NCI-H446 (cell line): ENCODE measurements around the gene ERC2.

Source experiments
- DNase-seq, 2 experiments: peaks; one replicate each; lab custom pipeline; 2025; lab: John Stamatoyannopoulos, UW

Gene ERC2

DNA sequence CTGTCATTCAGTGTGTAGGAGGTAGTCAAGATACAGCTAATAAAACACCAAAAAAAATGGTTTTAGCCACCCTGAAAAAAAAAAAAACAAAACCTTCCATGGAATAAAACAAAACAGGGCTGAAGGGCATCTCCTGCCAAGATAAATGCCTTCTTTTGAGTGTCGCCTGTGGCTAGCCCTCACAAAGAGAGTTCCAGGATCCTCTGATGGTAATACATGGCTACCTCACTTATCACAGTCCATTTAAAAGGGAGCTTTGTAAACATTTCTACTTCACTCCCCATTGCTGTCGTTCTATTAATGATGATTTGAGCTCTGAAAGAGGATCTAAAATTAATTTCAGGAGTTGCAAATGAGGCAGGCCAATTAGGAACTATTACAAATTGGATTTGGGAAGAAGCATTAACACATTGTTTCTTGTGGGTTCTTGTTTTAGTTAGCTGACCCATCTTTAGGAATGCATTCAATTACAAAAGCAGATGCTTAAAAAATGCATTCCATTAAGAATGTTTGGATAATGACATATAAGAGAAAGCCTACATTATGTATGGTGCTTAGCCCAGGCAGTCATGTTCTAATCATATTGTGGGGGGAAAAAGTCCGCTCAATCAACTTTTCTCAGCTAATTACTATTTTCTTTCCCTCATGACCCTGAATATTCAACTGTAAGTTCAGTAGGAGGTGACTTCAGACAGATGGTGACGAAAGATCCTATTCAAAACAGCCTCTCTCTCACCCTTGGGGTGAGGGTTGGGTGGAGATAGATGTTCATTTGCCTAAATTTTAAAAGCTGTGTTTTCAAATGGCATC is 726.0 kb downstream of the ERC2 start:
- DNase-seq: no peak

DNA sequence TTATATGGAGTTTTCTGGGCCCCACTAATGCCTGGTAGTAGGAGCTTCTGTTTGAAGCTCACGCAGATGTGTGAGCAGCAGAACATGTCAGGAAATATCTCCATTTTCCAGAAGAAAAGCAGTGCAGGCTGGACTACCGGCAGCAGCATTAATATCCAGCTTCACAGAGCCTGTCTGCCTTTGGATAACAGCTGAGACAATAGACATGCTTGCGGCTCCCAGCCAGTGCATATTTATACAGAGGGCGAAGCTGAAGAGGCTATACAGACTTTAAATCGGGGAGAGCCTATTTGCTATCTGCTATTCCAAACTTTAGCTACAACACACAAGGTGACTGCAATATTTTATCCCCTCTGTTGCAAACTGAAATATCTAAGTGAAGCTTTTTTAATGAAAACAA is 731.1 kb downstream of the ERC2 start:
- DNase-seq: no peak

GRCh38 chr3:55735976-55736375 is 732.3 kb downstream of the ERC2 start:
- no peak for DNase-seq

DNA sequence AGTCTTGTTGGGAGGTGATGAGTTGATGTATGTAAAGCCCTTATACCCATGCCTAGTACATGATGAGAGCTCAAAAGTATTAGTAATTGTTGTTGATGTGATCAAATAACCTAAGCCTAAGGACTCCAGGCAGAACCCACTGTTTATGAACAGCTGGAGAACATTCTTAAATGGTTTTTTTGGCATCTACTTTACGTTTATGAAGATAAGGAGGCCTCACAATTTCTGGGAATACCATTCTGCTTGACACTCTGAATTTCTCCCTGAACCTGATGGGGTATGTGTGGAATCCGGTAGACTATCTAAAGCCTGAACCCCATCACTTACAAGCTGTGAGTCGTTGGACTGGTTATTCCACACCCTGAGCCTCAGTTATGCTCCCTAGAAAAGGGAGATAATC is 736.5 kb downstream of the ERC2 start:
- DNase-seq: no peak

DNA sequence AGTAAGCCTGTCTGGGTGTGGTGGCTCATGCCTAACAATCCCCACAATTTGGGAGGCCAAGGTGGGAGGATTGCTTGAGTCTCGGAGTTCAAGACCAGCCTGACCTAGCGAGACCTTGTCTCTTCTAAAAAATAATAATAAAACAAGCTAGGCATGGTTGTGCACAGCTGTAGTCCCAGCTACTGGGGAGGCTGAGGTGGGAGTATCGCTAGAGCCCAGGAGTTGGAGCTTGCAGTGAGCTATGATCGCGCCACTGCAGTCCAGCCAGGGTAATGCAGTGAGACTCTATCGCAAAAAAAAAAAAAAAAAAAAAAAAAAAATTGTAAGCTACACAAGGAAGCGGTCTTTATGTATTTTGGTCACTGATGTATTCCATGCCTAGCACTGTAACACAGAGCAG is 738.7 kb downstream of the ERC2 start:
- DNase-seq: no peak

DNA sequence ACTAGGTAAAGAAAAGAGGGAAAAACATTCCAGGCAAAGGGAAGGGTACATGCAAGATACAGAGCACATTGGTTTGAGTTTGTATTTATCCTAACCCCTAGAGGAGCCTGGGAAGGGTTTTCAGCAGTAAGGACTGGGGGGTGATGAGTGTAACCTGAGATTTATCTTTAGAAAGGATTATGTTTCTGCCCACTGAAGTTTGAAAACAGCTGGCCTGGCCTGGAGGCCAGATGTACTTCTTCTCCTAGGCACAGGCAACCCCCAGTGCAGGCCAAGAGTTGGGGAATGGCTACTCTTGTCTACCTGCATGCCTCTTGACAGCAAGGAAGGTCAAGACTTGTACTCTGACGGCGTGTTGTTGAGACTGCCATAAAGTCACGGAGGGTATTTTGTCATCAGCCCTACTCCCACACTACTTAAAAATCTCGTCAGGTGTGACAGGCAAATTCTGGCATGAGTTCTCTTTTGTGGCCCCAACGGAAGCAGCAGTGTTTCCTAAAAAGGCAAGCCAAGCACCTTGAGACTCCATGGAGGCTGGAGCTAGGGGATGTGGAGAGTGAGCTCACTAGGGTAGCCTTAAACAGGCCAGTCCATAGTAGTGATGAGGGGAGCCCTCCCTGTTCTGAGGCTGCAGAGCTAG is 739.7 kb downstream of the ERC2 start:
- no peak for DNase-seq

GRCh38 chr3:55726501-55726775 is 741.8 kb downstream of the ERC2 start:
- no peak for DNase-seq

DNA sequence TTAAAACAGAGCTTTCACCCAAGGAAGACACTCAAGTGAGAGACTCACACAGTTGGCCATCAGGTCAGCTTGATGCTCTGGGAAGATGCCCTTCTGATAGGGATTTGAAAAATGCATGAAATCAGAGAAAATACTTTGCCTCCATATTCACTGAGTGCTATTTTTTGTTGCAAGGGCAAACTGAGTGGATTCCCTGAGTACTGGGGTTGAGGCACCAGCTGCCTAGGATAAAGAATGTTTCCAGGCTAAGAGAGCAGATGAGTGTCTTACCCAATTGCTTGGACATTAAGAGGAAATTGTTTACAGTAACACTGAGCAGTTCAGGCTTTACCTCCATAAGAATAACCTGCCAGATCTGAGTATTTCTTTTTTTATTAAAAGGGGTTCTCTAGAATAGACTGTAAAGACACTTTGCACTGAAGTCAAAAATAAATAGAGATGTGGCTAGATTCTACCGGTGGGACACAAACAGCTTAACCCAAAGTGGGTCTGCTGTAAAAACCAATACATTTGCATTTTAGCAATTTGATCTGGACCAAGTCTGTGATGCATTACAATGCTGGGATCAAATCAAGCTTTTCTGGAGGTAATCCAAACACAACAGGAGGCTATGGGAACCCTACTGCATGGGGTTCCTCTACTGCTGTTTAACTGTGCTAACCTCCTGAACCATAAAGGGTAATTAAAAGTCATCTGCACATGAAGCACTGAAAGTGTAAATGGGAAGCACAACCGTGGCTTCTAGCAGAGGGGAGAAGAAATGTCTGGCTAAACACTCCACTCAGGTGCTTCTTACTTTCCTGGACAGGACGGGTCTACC is 742.4 kb downstream of the ERC2 start:
- no peak for DNase-seq

- no peak for DNase-seq
These were observed 743.4 kb downstream of the ERC2 start for GRCh38 chr3:55724821-55725220.

GRCh38 chr3:55724407-55724784 is 743.9 kb downstream of the ERC2 start:
- no peak for DNase-seq

DNA sequence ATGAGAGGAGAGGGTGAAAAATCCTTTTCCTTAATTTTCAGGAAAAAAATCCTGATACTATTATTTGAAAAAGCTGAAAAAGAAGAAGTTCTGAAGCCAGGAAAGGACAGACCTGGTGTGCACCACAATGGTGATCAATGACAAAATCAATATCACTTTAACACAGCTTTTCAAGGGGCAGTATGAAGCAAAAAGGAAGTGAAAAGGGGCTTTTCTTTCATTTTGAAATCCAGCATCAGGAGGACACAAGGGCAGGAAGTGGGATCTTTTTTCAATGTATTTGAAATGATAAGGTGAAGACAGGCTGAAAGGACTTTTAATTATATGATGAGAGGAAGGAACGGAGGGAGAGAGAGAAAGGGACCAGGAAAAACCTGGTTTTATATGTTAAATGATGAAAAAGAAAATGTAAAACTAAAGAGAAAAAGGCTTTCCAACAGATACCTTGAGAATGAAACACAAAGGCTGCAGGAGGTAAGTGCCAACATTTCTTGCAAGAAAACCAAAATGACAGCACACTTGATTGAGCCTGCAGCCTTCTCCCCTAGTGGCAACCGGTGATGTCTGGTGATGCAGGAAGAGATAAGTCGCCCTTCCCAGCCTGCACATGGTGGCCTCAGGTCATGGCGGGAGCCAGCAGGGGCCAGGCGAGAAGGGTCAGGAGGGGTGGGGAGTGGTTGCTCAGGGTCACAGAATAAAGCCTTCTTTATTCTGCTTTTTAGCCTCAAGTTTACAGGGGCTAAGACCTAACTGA is 744.4 kb downstream of the ERC2 start:
- no peak for DNase-seq

DNA sequence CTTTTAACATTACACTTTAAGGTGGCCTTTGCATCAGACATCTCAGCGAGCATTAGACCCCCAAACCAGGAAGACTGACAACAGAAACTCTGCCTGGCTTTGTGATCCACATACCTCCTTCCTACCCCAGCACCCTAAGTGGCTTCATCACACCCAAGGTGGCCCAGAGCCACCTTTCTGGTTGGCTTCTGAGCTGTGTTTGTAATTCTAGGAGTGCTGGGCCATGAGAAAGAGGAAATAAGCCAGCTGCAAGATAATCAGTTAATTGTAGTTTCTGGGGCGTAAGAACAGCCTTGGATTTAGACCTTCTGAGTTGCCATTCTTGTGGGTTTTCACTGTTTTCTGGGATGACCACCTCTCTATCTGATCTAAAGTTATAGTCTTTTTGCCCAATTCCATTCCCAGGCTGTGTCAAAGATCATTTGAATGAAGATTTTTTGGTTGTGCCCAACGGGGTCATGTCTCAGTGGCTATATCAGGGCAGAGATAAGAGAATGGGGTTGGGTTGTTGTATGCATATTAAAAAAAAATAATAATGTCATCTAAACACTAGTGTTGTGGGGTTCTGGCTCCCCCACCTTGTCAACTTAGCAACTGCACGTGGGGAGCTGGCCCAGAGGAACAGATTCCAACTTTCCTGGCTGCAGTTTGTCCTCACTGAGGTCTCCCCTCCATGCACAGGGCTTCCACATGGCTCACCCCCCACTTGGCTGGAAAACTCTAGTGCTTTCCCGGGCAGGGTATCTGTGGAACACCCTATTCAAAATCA is 746.4 kb downstream of the ERC2 start:
- no peak for DNase-seq

GRCh38 chr3:55720614-55721013 is 747.7 kb downstream of the ERC2 start:
- no peak for DNase-seq

- DNase-seq: no peak
These were observed 748.8 kb downstream of the ERC2 start for GRCh38 chr3:55719508-55719907.

GRCh38 chr3:55719006-55719405 is 749.3 kb downstream of the ERC2 start:
- no peak for DNase-seq

DNA sequence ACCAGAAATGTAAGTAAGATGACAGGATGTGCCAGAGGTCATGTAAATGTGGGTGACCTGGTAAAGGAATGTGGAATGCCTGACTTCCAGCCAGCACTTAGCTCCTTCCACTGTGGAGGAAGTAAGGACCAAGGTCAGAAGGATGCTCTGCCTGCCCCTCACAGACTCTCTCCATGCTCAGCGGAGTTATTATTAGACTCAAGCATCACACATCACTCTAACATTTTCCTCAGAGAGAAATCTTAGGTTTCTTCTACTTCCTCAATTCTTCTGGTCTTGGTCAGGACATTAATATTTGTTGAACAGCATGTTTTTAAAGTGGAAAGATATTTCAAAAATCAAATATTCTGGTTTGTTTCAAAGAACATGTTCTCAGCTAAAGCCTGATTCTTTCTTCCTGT is 749.7 kb downstream of the ERC2 start:
- DNase-seq: no peak

DNA sequence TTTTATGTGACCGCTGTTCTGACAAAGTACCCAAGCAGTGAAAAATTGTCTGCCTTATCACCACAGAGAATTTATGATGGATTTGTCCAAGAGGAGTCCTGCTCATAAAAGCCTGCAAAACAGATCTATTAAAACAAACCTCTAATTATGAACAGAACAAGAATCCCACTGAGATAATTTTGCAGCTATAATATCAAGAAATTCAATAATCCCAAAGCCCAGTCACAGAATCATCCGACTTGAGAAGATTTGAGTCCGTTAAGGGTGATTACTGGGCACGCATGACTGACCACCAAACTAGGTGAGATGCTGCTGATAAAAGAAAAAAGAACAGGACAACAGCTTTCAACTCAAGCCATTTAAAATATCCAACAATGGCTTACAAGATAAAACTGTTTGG is 750.2 kb downstream of the ERC2 start:
- no peak for DNase-seq

- no peak for DNase-seq
These were observed 750.8 kb downstream of the ERC2 start for GRCh38 chr3:55717481-55717880.

DNA sequence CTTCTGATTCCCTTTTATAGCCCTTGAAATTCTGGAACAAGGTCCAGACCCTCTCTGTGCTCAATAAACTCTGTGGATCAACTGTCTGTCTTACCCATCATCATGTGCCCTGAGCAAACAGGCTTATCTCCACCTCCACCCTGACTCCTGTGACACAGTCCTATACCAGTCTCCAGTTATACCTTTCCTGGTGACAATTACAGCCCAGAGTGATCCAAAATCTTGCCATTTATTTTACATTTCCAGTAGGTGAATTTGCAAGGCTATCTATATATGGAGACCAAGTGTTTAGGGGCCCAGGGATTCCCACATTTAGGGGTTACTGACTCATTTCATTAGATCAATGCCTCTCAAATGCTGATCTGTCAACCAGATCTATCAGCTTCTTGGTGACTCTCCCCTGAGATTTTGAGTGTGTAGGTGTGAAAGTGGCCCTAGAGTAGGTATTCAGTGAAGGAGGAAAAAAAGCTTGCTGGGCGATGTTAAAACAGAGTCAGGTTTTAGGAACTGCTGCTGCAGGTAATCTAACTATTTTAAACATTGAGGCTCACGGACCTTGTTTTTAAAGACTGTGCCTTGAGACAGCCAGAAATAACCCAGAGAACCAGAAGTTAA is 751.5 kb downstream of the ERC2 start:
- no peak for DNase-seq

- no peak for DNase-seq
These were observed 752.2 kb downstream of the ERC2 start for GRCh38 chr3:55716044-55716443.

- DNase-seq: peak in 1 of 2 experiments; percentile 8
These were observed 754.2 kb downstream of the ERC2 start for GRCh38 chr3:55714057-55714456.
